ENCODE measurements around the gene CPEB1.
A peak's percentile ranks its signal among the peaks of the same experiment; 100 is the strongest.

The CPEB1 gene

DNA sequence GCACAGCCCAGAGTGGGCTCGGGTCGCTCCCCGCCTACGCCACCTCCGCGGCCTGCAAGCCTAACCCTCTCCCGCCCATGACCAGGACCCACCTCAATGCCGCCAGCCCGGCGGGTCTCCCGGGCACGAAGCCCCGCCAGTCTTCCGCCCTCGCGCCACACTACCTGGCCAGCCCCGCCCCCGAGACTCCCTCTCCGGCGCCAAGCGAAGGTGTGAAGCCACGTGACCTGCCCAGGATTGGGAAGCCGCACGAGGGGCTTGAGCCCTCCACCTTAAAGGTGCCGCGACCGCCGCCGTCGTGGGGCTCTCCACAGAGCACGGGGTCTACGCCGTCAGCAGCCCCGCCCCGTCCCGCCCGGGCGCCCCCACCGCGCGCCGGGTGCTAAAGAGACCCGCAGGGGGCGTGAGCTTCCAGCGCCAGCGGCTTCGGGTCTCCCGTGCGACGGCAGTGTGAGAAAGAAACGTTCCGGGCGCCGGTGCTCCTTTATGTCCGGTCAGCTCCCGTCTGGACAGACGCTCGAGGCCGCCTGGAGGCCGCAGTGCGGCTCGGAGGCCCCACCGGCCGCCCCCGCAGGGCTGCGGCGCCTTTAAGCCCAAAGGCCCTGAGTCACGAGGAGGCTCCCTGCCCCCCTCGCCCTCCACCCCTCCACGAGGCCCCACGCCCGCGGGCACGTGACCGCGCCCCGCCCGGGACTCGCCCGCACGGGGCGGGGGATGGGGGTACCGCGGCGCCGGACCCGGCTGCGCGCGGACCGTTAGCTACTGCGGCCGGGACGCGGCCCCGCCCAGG is at the start of gene CPEB1:
Gene CPEB1, minus strand, starts transcription at position 319 of the 790 bp plus-strand sequence. CDS start 18,904 bp downstream, outside the sequence.
- in situ Hi-C loops (cut with MboI; ENCODE audit: low pct_unique_long_range_greater_than_20kb, low sequenced_read_pairs), result no loop called here
- peak; percentile 18 for DNase-seq

DNA sequence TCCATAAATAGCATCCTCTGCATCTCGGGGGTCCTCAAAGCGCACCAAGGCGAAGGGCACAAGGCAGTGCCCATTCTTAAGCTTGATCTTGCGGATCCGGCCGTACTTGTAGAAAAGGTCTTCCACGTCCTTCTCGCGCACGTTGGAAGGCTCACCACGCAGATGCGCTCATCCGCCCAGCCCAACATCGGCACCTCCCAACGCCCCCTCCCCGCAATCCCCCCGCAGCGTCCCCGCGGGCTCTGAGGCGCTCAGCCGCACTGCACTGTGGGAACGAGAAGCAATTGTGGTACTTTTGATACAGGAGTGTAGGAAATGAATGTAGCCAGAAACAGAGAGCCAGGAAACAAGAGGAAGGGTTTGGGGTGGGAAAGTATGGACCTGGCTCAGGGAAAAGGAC is 45.0 kb upstream of the CPEB1 start:
- DNase-seq, result no peak
- in situ Hi-C loops (cut with MboI; ENCODE audit: low pct_unique_long_range_greater_than_20kb, low sequenced_read_pairs), result no loop called here

GRCh38 chr15:82689147-82689546 is 42.0 kb upstream of the CPEB1 start:
- DNase-seq, result no peak
- in situ Hi-C loops (cut with MboI; ENCODE audit: low pct_unique_long_range_greater_than_20kb, low sequenced_read_pairs), result no loop called here

- in situ Hi-C loops (cut with MboI; ENCODE audit: low pct_unique_long_range_greater_than_20kb, low sequenced_read_pairs), result no loop called here
- no peak for DNase-seq
Observed at GRCh38 chr15:82688691-82689090, 41.5 kb upstream of the CPEB1 start.

DNA sequence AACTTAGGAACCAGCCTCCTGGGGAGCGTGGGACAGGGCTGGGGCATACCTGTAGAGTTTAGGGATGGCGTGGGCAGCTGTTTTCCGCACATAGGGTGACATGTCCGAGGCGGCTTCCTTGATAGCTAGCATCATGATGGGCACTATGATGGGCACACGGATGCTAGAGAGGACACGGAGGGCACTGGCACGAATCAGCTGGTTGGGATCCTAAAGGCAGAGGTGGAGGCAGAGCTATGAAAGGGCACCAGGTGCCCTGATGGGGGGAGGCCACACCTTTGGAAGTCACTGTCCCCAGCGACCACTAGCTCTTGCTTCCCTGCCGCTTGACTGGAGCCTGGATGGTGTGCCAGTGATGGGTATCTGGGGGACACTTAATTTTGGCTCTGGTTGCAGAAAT is 34.2 kb upstream of the CPEB1 start:
- DNase-seq, result no peak
- in situ Hi-C loops (cut with MboI; ENCODE audit: low pct_unique_long_range_greater_than_20kb, low sequenced_read_pairs), result no loop called here

DNA sequence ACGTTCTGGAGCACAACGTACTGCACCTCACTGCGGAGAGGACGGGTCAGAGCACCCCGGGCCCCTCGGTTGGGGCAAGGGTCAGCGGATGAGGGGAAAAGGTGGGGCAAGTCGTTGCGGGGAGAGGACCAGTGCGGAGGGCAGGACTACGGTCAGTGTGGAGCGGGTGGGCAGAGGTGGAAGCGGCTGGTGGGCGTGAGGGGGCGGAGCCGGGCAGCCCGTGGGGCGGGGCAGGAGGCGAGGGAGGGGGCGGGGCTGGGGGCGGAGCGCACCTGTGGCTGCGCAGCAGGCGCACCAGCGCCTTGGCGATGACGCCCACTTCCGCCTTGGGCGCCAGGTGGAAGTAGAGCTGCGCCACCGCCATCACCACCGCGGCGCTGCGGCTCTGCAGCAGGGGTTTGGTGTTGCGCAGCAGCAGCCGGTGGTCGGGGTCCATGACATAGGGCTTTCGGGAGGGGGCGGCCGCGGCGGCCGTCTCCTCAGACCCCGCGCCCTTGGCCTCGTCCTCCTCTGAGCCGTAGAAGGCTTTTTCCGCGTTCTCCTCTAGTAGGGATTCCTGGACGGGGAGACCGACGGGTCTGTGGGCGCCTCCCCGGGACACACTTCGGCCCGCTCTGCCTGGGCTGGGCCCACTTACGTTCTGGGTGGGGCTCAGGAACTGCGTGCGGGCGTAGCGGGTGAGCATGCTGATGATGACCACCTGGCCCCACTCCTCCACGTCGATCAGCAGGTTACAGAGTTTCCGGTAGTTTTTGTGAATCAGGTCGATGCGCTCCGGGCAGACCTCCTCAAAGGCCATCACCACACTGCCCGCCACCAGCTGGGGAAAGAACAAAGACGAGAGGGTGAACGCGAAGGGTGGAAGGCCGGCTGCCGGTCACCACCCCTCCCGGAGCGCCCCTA is 33.3 kb upstream of the CPEB1 start:
- peak; percentile 67 for DNase-seq

GRCh38 chr15:82679626-82680199 is 32.5 kb upstream of the CPEB1 start:
- in situ Hi-C loops (cut with MboI; ENCODE audit: low pct_unique_long_range_greater_than_20kb, low sequenced_read_pairs), result no loop called here

More for the DNA sequence above, 33.3 kb upstream of the CPEB1 start:
- in situ Hi-C loops (cut with MboI; ENCODE audit: low pct_unique_long_range_greater_than_20kb, low sequenced_read_pairs), result no loop called here

DNA sequence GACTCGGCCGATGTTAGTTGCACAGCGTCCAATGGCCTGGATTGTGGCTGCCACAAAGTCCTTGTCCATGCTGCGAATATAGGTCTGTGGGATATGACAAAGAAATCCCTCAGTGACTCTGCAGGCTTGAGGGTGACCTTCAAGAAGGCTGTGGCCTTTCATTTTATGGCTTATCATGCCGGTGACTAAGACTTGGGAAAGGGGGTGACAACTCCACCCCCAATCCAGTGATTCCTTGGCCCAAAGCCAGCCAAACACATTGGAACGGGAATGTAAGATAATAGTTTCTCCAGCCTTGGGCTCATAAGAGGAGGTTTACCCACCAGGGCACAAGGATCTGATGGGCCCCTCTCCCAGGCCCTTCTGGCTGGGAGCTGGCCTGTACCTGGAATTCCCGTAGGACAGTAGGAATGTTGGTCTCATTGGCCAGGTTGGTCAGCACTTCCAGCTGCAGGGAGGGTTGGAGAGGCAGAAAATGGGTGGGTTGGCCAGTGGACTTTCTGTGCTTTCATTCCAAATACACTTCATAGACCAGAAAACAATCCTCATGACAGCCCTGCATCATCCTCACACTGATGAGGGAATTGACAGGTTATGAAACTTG is 30.7 kb upstream of the CPEB1 start:
- in situ Hi-C loops (cut with MboI; ENCODE audit: low pct_unique_long_range_greater_than_20kb, low sequenced_read_pairs), result no loop called here

More at GRCh38 chr15:82679626-82680199, 32.5 kb upstream of the CPEB1 start:
- DNase-seq, result no peak

GRCh38 chr15:82674873-82675272 is 27.7 kb upstream of the CPEB1 start:
- in situ Hi-C loops (cut with MboI; ENCODE audit: low pct_unique_long_range_greater_than_20kb, low sequenced_read_pairs), result no loop called here
- DNase-seq, result no peak

More for the DNA sequence above, 30.7 kb upstream of the CPEB1 start:
- DNase-seq, result no peak

GRCh38 chr15:82670699-82671098 is 23.5 kb upstream of the CPEB1 start:
- no peak for DNase-seq
- in situ Hi-C loops (cut with MboI; ENCODE audit: low pct_unique_long_range_greater_than_20kb, low sequenced_read_pairs), result no loop called here

GRCh38 chr15:82666606-82667005 is 19.4 kb upstream of the CPEB1 start:
- in situ Hi-C loops (cut with MboI; ENCODE audit: low pct_unique_long_range_greater_than_20kb, low sequenced_read_pairs), result no loop called here
- DNase-seq, result no peak

DNA sequence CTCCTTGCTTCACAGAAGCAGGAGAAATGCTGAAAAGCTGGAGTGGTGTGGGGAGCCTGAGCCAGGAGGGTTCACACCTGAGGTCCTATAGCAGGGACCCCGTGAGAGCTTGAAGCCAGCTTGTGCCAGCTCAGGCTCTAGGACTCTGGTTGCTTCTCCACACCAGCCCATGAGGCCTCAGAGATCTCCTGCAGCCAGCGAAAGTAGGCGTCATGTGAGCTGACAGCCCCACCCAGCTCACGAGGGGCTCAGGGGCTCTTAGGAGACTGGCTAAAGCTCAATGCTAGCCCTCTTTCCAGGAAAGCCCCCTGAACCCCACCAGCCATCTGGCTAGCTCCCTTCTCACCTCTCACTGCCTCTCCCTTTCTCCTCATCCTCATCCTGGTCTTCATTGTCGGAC is 16.9 kb upstream of the CPEB1 start:
- in situ Hi-C loops (cut with MboI; ENCODE audit: low pct_unique_long_range_greater_than_20kb, low sequenced_read_pairs), result no loop called here
- no peak for DNase-seq

GRCh38 chr15:82663186-82663600 is 16.0 kb upstream of the CPEB1 start:
- in situ Hi-C loops (cut with MboI; ENCODE audit: low pct_unique_long_range_greater_than_20kb, low sequenced_read_pairs), result no loop called here
- DNase-seq, result peak; percentile 80

GRCh38 chr15:82662641-82663040 is 15.5 kb upstream of the CPEB1 start:
- in situ Hi-C loops (cut with MboI; ENCODE audit: low pct_unique_long_range_greater_than_20kb, low sequenced_read_pairs), result no loop called here
- no peak for DNase-seq

GRCh38 chr15:82660378-82660777 is 13.2 kb upstream of the CPEB1 start:
- in situ Hi-C loops (cut with MboI; ENCODE audit: low pct_unique_long_range_greater_than_20kb, low sequenced_read_pairs), result no loop called here
- no peak for DNase-seq

- DNase-seq, result no peak
- in situ Hi-C loops (cut with MboI; ENCODE audit: low pct_unique_long_range_greater_than_20kb, low sequenced_read_pairs), result no loop called here
Observed at GRCh38 chr15:82656641-82657266, 9.6 kb upstream of the CPEB1 start.

DNA sequence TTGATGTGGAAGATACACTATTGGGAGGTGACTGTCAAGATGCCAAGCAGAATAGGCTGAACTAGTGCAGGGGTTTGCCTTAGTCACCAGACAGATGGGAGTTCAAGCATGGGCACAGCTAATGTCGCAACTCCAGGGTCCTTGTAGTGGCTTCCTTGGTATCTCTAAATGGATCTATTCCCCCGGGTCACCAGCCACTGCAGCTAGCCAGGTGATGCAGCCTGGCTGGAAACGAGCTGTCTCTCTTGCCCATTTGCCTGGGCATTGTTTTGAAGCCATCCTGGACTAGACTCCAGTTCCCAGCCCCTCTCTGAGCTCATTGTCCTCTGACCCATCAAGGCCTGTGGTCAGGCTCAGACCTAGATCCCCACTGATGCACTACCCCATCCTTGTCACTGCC is 8.4 kb upstream of the CPEB1 start:
- in situ Hi-C loops (cut with MboI; ENCODE audit: low pct_unique_long_range_greater_than_20kb, low sequenced_read_pairs), result no loop called here
- DNase-seq, result no peak

DNA sequence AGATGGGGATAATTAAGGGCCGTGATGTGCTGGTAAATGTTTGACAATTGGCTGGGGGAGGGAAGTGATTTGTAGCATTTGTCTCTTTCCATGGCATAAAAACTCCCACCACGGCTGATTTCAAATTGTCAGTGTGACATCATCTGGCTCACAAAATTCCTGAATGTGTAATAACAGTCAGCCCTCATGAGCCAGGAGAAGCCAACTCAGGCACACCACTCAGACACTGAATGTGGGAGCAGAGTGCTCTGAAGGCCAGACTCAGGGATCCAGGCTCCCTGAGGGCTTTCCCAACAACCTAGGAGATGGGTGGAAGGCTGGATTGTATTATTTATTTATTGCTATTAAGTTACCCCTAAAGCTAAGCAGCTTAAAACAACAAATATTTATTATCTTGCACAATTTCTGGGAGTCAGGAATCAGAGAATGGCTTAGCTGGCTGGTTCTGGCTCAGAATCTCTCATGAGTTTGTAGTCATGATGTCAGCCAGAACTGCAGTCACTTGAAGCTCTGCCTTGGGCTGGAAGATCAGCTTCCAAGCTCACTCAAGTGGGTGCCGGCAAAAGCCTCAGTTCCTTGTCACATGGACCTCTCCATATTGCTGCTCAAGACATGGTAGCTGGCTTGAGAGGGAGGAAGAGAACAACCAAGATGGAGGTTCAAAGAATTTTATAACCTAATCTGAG is 6.5 kb upstream of the CPEB1 start:
- DNase-seq, result no peak
- in situ Hi-C loops (cut with MboI; ENCODE audit: low pct_unique_long_range_greater_than_20kb, low sequenced_read_pairs), result no loop called here

Measured in KBM-7 (cell line).